Smooth muscle cell (in vitro differentiated cells): ENCODE measurements around the gene C20orf141. TPM values are rescaled to one million over a fixed set of nuclear protein-coding genes. Genes with fewer than 3 reads are reported as not detected.
"Not testable (repeated sequence)": the region's sequence is repeated elsewhere in the genome, so short reads cannot be mapped to it uniquely, and the experiment has no call there.

Experiments used
- DNase-seq: peaks from one replicate; lab custom pipeline; 2025; ENCODE audit not compliant: unreplicated experiment; lab: John Stamatoyannopoulos, UW
- H2AFZ ChIP-seq: fragments of 200-600 bp; sonication (generic); 2 replicates; pipeline ENCODE4 v1.6.0; 2016; ENCODE audit warnings: antibody characterized with exemption, low read depth, mild to moderate bottlenecking
- H3F3A ChIP-seq: fragments of 200-600 bp; sonication (generic); 2 replicates; pipeline ENCODE4 v1.6.0; 2017; ENCODE audit warnings: antibody characterized with exemption, low read depth
- H3K27ac ChIP-seq: fragments of 200-600 bp; sonication (generic); 2 replicates; pipeline ENCODE4 v1.5.1; 2016; ENCODE audit warnings: low read depth, mild to moderate bottlenecking
- H3K27me3 ChIP-seq: fragments of 200-600 bp; sonication (generic); 2 replicates; pipeline ENCODE4 v1.6.1; 2016; ENCODE audit warnings: low read depth, mild to moderate bottlenecking
- H3K36me3 ChIP-seq: fragments of 200-600 bp; sonication (generic); 2 replicates; pipeline ENCODE4 v1.5.1; 2016; ENCODE audit warnings: low read depth
- H3K4me1 ChIP-seq: fragments of 200-600 bp; sonication (generic); 2 replicates; pipeline ENCODE4 v1.5.1; 2016; ENCODE audit warnings: low read depth
- H3K4me2 ChIP-seq: fragments of 200-600 bp; sonication (generic); 2 replicates; pipeline ENCODE4 v1.6.0; 2016; ENCODE audit warnings: mild to moderate bottlenecking
- H3K4me3 ChIP-seq: fragments of 200-600 bp; sonication (generic); 2 replicates; pipeline ENCODE4 v1.5.1; 2016; ENCODE audit warnings: mild to moderate bottlenecking
- H3K79me2 ChIP-seq: fragments of 200-600 bp; sonication (generic); 2 replicates; pipeline ENCODE4 v1.6.0; 2016; ENCODE audit warnings: low read depth, mild to moderate bottlenecking
- H3K9ac ChIP-seq: fragments of 200-600 bp; sonication (generic); 2 replicates; pipeline ENCODE4 v1.6.0; 2016; ENCODE audit warnings: low read depth
- H3K9me3 ChIP-seq: fragments of 200-600 bp; sonication (generic); replicated peaks from 2 replicates; pipeline ENCODE4 v1.5.1; 2016; ENCODE audit warnings: low read depth
- H4K20me1 ChIP-seq: fragments of 200-600 bp; sonication (generic); 2 replicates; pipeline ENCODE4 v1.6.0; 2016; ENCODE audit warnings: low read depth
- WGBS: methylation state at CpG from one replicate; pipeline ENCODE4 v1.1.7; 2016; ENCODE audit warnings: low lambda C conversion rate; 5-methylcytosine and 5-hydroxymethylcytosine counted together
- polyA plus RNA-seq: library from polyadenylated mRNA; unstranded; fragments of >200 nt; fragmentation: Nextera tagmentation; extraction: Ambion mirVana; gene quantifications from 2 replicates; pipeline ENCODE4 v1.2.1, GENCODE V29; 2016
- total RNA-seq: library from RNA; depleted of rRNA; stranded (reverse); fragments of >200 nt; gene quantifications from 2 replicates; pipeline ENCODE4 v1.2.3, GENCODE V29; 2014
- TF ChIP-seq, protein P1 (sequence below): fragments of 200-600 bp; sonication (generic); IDR thresholded peaks from 2 replicates; pipeline ENCODE4 v1.5.1; 2017; ENCODE audit warnings: borderline replicate concordance, mild to moderate bottlenecking, antibody characterized with exemption; ENCODE audit not compliant: insufficient read depth, poor library complexity, severe bottlenecking

C20orf141 gene
- total and polyA plus RNA-seq, 2 experiments from 2014 or later: not detected

DNA sequence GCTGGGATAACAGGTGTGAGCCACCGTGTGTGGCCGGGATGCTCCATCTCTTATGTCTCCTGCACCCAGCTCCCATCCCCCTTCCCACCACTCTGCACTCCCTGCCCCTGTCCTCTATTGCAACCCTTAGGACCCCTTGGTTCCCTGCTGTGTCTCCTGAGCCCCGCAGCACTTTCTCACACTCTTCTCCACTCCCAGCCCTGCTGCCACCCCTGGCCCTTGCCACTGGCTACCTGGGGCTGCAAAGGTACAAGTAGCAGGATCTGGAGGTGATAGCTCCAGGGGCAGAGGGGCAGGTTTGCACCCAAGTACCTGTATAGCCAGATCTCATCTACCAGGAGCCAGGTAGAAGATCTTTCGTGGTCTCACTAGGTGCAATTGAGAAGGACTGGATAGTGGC lies 7.8 kb upstream of the C20orf141 start:
- Histone ChIP-seq H3K79me2 (no peaks in the 10 kb centered on the region), H3K9ac (no peak overlapping the region), H3K4me3 (no peak overlapping the region), H3K4me2 (no peak overlapping the region), H3F3A (no peaks in the 10 kb centered on the region), H3K36me3 (no peaks in the 10 kb centered on the region), H4K20me1 (no peaks in the 10 kb centered on the region), H3K27me3 (peaks cover 33% of the 10 kb centered on the region), H3K27ac (no peak overlapping the region), H2AFZ (no peak overlapping the region), H3K9me3 (no peaks in the 10 kb centered on the region), H3K4me1 (no peaks in the 10 kb centered on the region)
- WGBS: 97% methylated on average over 4 of the region's 4 CpGs
- TF ChIP-seq, protein P1, sequence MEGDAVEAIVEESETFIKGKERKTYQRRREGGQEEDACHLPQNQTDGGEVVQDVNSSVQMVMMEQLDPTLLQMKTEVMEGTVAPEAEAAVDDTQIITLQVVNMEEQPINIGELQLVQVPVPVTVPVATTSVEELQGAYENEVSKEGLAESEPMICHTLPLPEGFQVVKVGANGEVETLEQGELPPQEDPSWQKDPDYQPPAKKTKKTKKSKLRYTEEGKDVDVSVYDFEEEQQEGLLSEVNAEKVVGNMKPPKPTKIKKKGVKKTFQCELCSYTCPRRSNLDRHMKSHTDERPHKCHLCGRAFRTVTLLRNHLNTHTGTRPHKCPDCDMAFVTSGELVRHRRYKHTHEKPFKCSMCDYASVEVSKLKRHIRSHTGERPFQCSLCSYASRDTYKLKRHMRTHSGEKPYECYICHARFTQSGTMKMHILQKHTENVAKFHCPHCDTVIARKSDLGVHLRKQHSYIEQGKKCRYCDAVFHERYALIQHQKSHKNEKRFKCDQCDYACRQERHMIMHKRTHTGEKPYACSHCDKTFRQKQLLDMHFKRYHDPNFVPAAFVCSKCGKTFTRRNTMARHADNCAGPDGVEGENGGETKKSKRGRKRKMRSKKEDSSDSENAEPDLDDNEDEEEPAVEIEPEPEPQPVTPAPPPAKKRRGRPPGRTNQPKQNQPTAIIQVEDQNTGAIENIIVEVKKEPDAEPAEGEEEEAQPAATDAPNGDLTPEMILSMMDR: no peak
- no peak for DNase-seq

DNA sequence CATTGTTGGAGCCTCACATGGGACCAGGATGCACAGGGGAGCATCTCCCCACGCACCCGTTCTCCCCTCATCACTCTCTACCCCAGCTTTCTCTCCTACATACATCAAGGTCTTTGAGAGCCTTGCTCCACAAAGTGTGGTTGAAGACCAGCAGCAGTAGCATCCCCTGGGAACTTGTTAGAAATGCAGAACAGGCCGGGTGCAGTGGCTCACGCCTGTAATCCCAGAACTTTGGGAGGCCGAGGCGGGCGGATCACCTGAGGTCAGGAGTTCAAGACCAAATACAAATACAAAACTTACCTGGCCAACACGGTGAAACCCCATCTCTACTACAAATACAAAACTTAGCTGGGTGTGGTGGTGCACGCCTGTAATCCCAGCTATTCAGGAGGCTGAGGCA lies 6.9 kb upstream of the C20orf141 start:
- not testable (repeated sequence) for H2AFZ ChIP-seq, H3K4me3 ChIP-seq, H3K4me2 ChIP-seq, H3K79me2 ChIP-seq, H3K4me1 ChIP-seq, H3K36me3 ChIP-seq, H3F3A ChIP-seq, H4K20me1 ChIP-seq, H3K9ac ChIP-seq, H3K27ac ChIP-seq, H3K9me3 ChIP-seq, DNase-seq
- peaks cover 24% of the 10 kb centered on the region for H3K27me3 ChIP-seq
- 95% methylated on average over 9 of the region's 9 CpGs for WGBS

DNA sequence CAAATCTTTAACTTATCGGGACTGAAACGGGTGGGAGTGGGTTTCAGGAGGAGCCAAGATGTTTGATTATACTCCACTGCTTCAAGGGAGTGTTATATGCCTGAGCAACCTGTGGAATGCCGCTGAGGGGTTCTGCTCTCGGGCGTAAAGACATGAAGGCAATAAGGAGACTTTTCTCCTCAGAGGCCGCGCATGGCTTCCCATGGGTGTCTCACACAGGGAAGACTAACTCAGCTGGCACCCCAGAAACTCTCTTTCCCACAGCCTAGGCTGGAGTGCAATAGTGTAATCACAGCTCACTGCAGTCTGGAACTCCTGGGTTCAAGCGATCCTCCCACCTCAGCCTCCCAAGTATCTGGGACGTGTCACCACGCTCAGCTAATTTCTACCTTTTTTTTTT lies 5.1 kb upstream of the C20orf141 start:
- H2AFZ ChIP-seq: no peak overlapping the region
- H3K4me3 ChIP-seq: no peak overlapping the region
- no peak for DNase-seq
- H3F3A ChIP-seq: peaks cover 8% of the 10 kb centered on the region
- whole genome bisulfite sequencing: 94% methylated on average over 10 of the region's 10 CpGs
- H3K4me1 ChIP-seq: peaks cover 3% of the 10 kb centered on the region
- H3K36me3 ChIP-seq: no peaks in the 10 kb centered on the region
- H3K79me2 ChIP-seq: no peaks in the 10 kb centered on the region
- H3K4me2 ChIP-seq: no peak overlapping the region
- no peaks in the 10 kb centered on the region for H4K20me1 ChIP-seq
- H3K27me3 ChIP-seq: peaks cover 8% of the 10 kb centered on the region
- TF ChIP-seq, protein P1: no peak
- no peak overlapping the region for H3K9ac ChIP-seq
- no peaks in the 10 kb centered on the region for H3K9me3 ChIP-seq
- no peak overlapping the region for H3K27ac ChIP-seq

DNA sequence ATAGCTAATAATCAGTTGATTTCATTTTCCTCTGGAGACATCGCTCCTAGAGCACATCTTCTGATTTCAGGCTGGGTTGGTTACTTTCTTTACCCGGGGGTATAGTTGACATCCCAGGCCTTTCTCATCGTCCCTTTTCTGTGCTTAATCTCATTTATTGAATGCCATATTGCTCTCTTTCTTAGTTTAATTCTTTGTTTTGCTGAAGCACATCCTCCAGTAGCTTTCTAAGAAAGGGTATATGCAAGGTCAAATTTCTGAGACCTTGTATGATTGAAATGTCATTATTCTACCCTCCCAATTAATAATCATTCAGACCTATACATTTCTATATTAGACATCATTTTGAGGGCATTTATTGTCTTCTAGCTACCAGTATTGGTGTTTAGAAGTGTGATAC lies 2.6 kb upstream of the C20orf141 start:
- H3F3A ChIP-seq: peaks cover 8% of the 10 kb centered on the region

More for the DNA sequence above, 2.6 kb upstream of the C20orf141 start:
- no peak overlapping the region for H2AFZ ChIP-seq
- H3K9me3 ChIP-seq: no peaks in the 10 kb centered on the region
- H3K4me2 ChIP-seq: no peak overlapping the region
- H3K4me3 ChIP-seq: no peak overlapping the region
- no peak for DNase-seq
- H3K9ac ChIP-seq: no peak overlapping the region
- peaks cover 3% of the 10 kb centered on the region for H3K4me1 ChIP-seq
- no peak overlapping the region for H3K27ac ChIP-seq
- TF ChIP-seq, protein P1: no peak
- H3K79me2 ChIP-seq: no peaks in the 10 kb centered on the region
- no peaks in the 10 kb centered on the region for H3K36me3 ChIP-seq
- H4K20me1 ChIP-seq: no peaks in the 10 kb centered on the region
- no peaks in the 10 kb centered on the region for H3K27me3 ChIP-seq
- WGBS: 93% methylated on average over 3 of the region's 3 CpGs
